HG03457 (cell line): ENCODE measurements around the gene TXNL4B.

Experiments used
- ATAC-seq: cut with Tn5 transposase; IDR thresholded peaks from one replicate; pipeline ENCODE4 v1.9.1; 2021; ENCODE audit warnings: moderate number of reproducible peaks; ENCODE audit not compliant: unreplicated experiment

Gene TXNL4B

GRCh38 chr16:72042157-72042660 is 51.2 kb downstream of the TXNL4B start:
- no peak for ATAC-seq

GRCh38 chr16:72036098-72036497 is 57.3 kb downstream of the TXNL4B start:
- no peak for ATAC-seq
